NCI-H345 treated with DMSO at 0.1 percent for 48 hours (cell line): ENCODE data around the gene KLKB1.
"Not testable (repeated sequence)": the region's sequence is repeated elsewhere in the genome, so short reads cannot be mapped to it uniquely, and the experiment has no call there.

Experiments
- DNase-seq: peaks from one replicate; lab custom pipeline; 2025; ENCODE audit not compliant: unreplicated experiment; lab: John Stamatoyannopoulos, UW

Gene KLKB1

GRCh38 chr4:186264660-186265059 lies 37.4 kb downstream of the KLKB1 start:
- DNase-seq = no peak

DNA sequence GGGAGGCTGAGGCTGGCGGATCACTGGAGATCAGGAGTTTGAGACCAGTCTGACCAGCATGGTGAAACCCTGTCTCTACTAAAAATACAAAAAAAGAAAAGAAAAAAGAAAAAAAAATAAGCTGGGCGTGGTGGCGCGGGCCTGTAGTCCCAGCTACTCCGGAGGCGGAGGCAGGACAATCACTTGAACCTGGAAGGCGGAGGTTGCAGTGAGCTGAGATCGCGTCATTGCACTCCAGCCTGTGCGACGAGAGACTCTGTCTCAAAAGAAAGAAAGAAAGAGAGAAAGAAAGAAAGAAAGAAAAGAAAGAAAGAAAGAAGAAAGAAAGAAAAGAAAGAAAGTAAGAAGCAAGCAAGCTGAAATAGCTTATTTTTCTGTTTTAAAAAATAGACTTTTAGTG lies 37.9 kb downstream of the KLKB1 start:
- DNase-seq = not testable (repeated sequence)

DNA sequence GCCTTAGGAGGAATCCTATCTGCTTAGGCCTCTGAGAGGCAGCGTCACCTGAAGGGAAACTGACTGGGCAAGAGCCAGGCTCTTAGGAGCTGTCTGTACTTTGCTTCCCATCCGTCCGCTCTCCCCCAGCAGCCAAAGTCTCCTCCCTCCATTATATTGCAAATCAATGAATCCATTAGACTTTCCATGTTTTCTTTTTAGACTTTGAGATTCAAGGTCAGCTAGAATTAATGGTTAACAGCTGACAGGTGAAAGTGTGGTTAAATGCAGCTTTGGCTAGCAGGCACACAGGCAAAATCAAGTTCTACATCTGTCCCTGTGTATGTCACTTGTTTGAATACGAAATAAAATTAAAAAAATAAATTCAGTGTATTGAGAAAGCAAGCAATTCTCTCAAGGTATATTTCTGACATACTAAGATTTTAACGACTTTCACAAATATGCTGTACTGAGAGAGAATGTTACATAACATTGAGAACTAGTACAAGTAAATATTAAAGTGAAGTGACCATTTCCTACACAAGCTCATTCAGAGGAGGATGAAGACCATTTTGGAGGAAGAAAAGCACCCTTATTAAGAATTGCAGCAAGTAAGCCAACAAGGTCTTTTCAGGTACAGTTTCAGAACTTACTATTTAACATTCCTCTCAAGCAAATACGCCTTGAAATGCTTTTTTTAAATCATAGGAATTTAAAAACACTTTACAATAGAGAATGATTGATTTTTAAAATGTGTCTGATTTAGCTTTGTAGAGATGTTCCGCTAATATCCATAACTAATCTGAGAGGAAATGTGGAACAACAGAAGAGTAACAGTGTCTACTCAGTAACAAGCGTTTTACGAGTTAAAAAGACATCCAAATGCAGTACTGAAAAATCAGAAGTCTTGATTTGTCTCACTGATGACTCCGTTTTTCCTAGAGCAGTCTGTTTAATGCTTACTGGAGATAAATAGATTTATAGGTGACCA lies 38.7 kb downstream of the KLKB1 start, which contains the start of gene F11:
Gene F11 (plus strand): TSS at position 507 of the 970 bp plus-strand sequence. CDS start 948 bp downstream, outside the sequence.
- no peak for DNase-seq

- DNase-seq = no peak
Observed at GRCh38 chr4:186266729-186267456, 39.6 kb downstream of the KLKB1 start.

GRCh38 chr4:186271081-186271678 lies 43.9 kb downstream of the KLKB1 start:
- DNase-seq = no peak

DNA sequence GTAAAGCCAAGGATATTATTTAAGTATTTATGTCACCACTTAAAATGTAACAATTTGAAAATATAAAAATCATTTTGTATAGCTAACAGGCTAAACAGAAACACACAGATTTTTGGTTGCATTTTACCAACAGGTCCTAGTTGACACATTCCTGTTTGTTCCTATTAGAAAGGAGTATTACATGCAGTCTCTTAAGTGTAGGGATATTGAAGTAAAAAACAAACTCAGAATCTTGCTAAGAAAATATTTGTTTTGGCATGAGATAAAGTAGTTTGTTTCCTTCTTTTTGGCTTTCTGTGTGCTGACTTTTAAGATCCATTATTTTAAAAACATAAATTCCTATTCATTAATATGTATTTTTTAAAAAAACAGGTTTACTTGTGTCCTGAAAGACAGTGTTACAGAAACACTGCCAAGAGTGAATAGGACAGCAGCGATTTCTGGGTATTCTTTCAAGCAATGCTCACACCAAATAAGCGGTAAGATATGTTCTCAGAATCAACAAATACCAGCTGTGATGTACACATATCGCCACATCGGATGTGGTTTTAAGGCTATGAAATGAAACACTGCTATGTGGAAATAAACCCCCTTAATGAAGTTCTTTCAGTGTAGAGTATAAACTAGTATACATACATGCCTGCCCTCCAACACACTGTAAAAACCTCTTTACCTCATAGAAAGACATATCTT lies 45.5 kb downstream of the KLKB1 start:
- no peak for DNase-seq

GRCh38 chr4:186273392-186273789 lies 46.1 kb downstream of the KLKB1 start:
- not testable (repeated sequence) for DNase-seq

- DNase-seq = no peak
Observed at GRCh38 chr4:186283311-186283710, 56.0 kb downstream of the KLKB1 start.

DNA sequence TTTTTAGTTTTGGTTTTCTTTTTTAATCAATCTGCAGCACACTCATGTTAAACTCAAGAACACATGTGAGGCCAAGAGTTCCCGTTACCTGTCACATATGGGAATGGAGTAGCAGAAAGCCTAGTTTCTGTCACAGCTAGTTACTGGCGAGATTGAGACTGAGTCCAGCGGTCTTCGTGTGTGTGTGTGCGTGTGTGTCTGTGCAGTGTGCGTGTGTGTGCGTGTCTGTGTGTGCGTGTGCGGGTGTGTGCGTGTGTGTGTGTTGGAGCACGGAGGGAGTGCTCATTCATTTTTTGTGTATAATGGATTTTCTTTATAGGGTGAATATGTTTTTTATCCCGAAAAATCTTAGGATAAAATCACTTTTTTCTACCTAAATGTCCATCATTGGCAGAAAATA lies 57.8 kb downstream of the KLKB1 start:
- no peak for DNase-seq

DNA sequence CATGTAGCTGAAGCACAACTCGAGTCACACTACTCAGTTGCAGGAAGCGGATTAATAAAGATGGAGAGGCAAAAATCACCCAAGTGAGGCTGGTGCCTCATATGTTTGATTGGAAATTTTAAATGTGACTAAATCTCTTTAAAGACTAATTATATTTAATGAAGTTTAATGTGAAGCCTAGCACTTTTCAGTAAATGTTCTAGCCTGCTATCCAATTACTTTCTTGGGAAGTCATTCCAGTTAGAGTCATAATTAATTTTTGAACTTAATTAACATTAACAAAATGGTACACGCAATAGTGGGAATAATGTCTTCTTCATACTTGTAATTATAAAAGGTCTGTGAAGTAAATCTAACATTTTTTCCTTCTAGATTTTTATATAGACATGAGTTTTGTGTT lies 59.3 kb downstream of the KLKB1 start:
- no peak for DNase-seq

DNA sequence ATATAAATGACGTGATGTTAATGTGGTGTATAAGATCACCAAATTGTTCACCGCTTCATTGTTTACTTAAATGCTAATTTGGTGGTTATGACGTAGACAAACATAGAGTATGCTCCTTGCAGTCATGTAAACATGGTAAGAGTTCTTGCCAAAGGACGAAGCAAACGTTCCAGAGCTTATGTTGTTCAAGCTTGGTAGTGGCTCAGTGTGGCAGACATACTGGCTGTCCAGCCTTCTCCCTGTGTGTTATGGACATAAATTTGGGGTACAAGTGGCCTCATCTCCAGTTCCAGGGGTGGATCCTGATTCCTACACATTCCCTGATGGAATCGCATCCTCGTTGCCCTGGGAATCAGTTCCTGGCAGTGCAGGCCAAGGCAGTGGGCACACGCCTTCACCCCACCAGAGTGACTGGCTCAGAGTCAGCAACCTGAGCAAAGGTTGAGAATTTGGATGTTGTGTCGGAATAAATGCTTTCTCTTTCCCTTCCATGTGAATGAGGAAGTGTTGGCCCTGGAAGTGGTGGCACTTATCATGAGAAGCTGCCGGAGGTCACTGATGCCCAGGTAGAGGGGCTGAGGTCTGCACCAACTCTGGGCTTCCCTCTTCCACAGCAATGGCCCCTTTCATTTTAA lies 64.1 kb downstream of the KLKB1 start:
- DNase-seq = no peak

- DNase-seq = no peak
Observed at GRCh38 chr4:186294160-186294559, 66.9 kb downstream of the KLKB1 start.

GRCh38 chr4:186296481-186296880 lies 69.2 kb downstream of the KLKB1 start:
- no peak for DNase-seq

DNA sequence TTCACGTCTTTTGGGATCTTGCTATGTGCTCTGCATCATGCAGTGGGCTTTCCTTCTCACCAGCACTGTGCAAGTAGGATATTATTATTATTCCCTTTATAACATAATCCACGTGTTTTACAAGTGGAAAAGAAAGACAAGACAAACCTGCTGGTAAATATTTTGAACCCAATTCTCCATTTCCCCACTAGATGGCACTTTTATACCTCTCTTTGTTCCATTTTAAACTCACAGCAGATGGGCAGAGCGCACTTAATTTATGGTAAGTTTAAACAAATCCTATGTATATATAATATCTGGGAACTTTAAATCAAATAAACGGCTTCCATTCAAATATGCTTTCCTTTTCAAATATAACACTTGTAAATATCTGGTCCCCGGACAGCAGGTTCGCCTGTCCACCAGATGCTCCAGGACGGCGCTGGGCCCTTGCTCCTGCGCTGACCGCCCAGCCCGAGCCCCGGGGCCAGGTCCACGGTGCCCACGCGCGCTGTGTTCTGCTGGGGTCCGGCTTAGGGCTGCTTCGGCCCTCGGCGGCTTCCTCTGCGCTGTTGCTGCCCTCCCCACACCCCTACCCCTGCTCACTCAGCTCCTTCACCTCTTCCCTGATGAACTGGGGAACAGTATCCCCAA lies 69.8 kb downstream of the KLKB1 start:
- DNase-seq = peak; percentile 35

DNA sequence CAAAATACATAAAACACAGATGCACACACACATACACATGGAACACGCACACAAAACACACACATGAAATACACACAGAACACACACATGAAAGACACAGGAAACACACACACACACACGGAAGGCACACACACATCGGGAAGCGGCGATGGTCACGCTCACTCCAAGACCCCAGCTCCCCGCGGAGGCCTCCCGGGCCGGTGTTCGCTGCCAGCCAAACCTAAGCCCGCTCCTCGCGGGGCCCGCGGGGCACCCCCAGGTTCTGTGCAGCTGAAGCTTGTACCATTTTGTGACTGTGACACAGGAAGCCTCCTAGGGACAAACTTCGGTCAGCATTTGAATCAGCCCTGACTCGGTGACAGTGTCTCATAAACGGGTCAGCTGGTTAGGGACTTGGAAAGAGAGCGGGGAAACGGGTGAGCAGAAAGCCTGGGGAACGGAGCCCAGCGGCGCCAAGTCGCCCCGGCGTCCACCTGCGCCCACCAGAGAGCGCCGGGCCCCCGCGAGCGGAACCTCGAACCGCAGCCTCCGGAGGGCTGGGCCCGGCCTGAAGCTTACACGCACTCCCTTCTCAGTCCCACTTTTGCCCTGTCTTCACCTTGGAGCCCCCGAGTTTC lies 70.8 kb downstream of the KLKB1 start:
- no peak for DNase-seq

DNA sequence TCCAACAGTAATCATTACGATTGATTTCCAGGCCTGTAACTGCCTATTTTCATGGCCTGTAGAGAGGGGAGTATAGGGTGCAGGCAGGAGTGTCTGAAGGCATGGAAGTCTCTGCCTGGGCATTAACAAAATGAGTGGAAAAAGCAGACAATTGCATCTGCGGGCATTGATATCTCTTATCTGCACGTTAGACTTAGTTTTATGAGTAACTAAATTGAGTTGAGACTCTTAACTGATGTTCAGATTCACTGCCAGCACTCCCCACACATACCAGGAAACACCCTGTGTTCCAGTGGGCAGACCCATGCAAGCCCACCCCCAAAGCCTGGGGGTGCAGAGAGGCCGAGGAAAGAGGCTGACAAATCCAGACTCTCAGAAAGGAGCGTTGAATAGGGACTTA lies 72.0 kb downstream of the KLKB1 start:
- DNase-seq = no peak

- no peak for DNase-seq
Observed at GRCh38 chr4:186300659-186301390, 73.5 kb downstream of the KLKB1 start.

DNA sequence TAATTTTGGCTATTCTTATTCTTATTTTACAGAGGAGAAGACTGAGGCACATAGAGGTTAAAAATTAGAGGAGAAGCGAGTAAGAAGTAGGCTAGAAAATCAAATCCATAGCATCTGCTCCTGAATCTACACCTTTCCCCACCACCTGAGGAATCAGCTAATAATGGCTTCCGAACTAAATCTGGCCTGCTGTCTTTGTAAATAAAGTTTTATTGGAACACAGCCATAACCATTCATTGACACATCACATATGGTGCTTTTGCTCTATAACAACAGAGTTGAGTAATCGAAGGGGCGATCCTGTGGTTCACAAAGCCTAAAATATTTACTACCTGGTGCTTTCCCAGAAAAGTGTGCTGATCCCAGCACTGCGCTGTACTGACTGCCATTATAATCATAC lies 76.9 kb downstream of the KLKB1 start:
- no peak for DNase-seq
